Neural cell (in vitro differentiated cells): Measurements from ENCODE around the gene PTPRR. TPM values are rescaled to one million over a fixed set of nuclear protein-coding genes. Genes with fewer than 3 reads are reported as not detected.

Experiments used
- H2AFZ ChIP-seq: fragments of 200-600, 300-800 bp; sonication (generic), shearing (Covaris generic); 2 replicates; pipeline ENCODE4 v1.6.0; 2014; ENCODE audit warnings: low read depth, mild to moderate bottlenecking, antibody characterized with exemption, low read length, moderate library complexity
- H3F3A ChIP-seq: fragments of 200-600 bp; shearing (Covaris generic); 2 replicates; pipeline ENCODE4 v1.6.1; 2016; ENCODE audit warnings: mild to moderate bottlenecking, moderate library complexity, mixed read lengths, antibody characterized with exemption, low read length; ENCODE audit not compliant: insufficient read depth, poor library complexity, severe bottlenecking
- H3K27ac ChIP-seq: fragments of 200-600, 300-800 bp; sonication (generic), shearing (Covaris generic); 2 replicates; pipeline ENCODE4 v1.5.1; 2014; ENCODE audit warnings: mild to moderate bottlenecking, low read length, moderate library complexity
- H3K27me3 ChIP-seq: fragments of 300-800, 200-600 bp; sonication (generic), shearing (Covaris generic); 2 replicates; pipeline ENCODE4 v1.6.0; 2014; ENCODE audit warnings: mild to moderate bottlenecking, low read depth, low read length, moderate library complexity; ENCODE audit not compliant: insufficient read depth
- H3K36me3 ChIP-seq: fragments of 300-800, 200-600 bp; sonication (generic), shearing (Covaris generic); 2 replicates; pipeline ENCODE4 v1.5.1; 2014; ENCODE audit warnings: mild to moderate bottlenecking, antibody characterized with exemption, low read length, moderate library complexity; ENCODE audit not compliant: insufficient read depth
- H3K4me2 ChIP-seq: fragments of 300-800, 200-600 bp; sonication (generic), shearing (Covaris generic); 2 replicates; pipeline ENCODE4 v1.6.0; 2014; ENCODE audit warnings: mild to moderate bottlenecking, low read length
- H3K4me3 ChIP-seq: fragments of 300-800, 200-600 bp; sonication (generic), shearing (Covaris generic); 2 replicates; pipeline ENCODE4 v1.5.1; 2014; ENCODE audit warnings: mild to moderate bottlenecking, low read length, moderate library complexity
- H3K79me2 ChIP-seq: fragments of 200-600 bp; shearing (Covaris generic); replicated peaks from 2 replicates; pipeline ENCODE4 v1.6.0; 2014; ENCODE audit warnings: mild to moderate bottlenecking, low read length, moderate library complexity; ENCODE audit not compliant: insufficient read depth
- H3K9ac ChIP-seq: fragments of 300-800, 200-600 bp; sonication (generic), shearing (Covaris generic); 2 replicates; pipeline ENCODE4 v1.6.1; 2016; ENCODE audit warnings: mild to moderate bottlenecking, low read length, mixed read lengths
- H3K9me2 ChIP-seq: fragments of 200-600 bp; shearing (Covaris generic); 2 replicates; pipeline ENCODE4 v1.6.1; 2016; ENCODE audit warnings: mild to moderate bottlenecking, low read length, mixed read lengths; ENCODE audit not compliant: insufficient read depth
- H3K9me3 ChIP-seq: fragments of 200-600, 300-800 bp; sonication (generic), shearing (Covaris generic); 2 replicates; pipeline ENCODE4 v1.6.1; 2016; ENCODE audit warnings: mild to moderate bottlenecking, mixed run types, low read length, moderate library complexity, mixed read lengths
- H4K20me1 ChIP-seq: fragments of 200-600 bp; shearing (Covaris generic); 2 replicates; pipeline ENCODE4 v1.6.1; 2016; ENCODE audit warnings: mild to moderate bottlenecking, mixed run types; ENCODE audit not compliant: insufficient read depth
- EP300 ChIP-seq: fragments of 450-650 bp; conservative IDR thresholded peaks from 2 replicates; pipeline ENCODE4 v1.6.1; 2014; ENCODE audit warnings: antibody characterized with exemption, mild to moderate bottlenecking, moderate library complexity; ENCODE audit not compliant: poor library complexity, severe bottlenecking
- EZH2 ChIP-seq: fragments of 200-600, 300-800 bp; shearing (Covaris generic), sonication (generic); IDR thresholded peaks from 2 replicates; pipeline ENCODE4 v1.6.1; 2014; ENCODE audit warnings: antibody characterized with exemption, low read length, borderline replicate concordance, mild to moderate bottlenecking; ENCODE audit not compliant: insufficient read depth, poor library complexity, severe bottlenecking
- MXI1 ChIP-seq: fragments of 450-650 bp; conservative IDR thresholded peaks from 2 replicates; pipeline ENCODE4 v1.6.1; 2014; ENCODE audit warnings: antibody characterized with exemption, mild to moderate bottlenecking; ENCODE audit not compliant: poor library complexity, severe bottlenecking
- POLR2AphosphoS5 ChIP-seq: IDR thresholded peaks from 2 replicates; pipeline ENCODE4 v1.6.1; 2012
- RAD21 ChIP-seq: fragments of 450-650 bp; conservative IDR thresholded peaks from 2 replicates; pipeline ENCODE4 v1.6.1; 2014; ENCODE audit warnings: antibody characterized with exemption, mild to moderate bottlenecking, moderate library complexity
- SMC3 ChIP-seq: fragments of 450-650 bp; conservative IDR thresholded peaks from 2 replicates; pipeline ENCODE4 v1.6.1; 2014; ENCODE audit warnings: antibody characterized with exemption, mild to moderate bottlenecking, moderate library complexity; ENCODE audit not compliant: poor library complexity
- TAF1 ChIP-seq: IDR thresholded peaks from 2 replicates; pipeline ENCODE4 v1.6.1; 2012; ENCODE audit warnings: low read depth
- polyA plus RNA-seq: library from polyadenylated mRNA; depleted of rRNA; stranded (reverse); fragments of >200 nt; gene quantifications from 2 replicates; pipeline ENCODE4 v1.2.3, GENCODE V29; 2014
- TF ChIP-seq, protein P1 (sequence below): fragments of 450-650 bp; IDR thresholded peaks from 2 replicates; pipeline ENCODE4 v1.5.1; 2014; ENCODE audit warnings: antibody characterized with exemption, mild to moderate bottlenecking, moderate library complexity; ENCODE audit not compliant: poor library complexity, severe bottlenecking
- TF ChIP-seq, protein P2 (sequence below): IDR thresholded peaks from 2 replicates; pipeline ENCODE4 v1.6.1; 2012; ENCODE audit warnings: borderline replicate concordance

The PTPRR gene
- polyA plus RNA-seq, 1 donor from 2014 or later, result 2.2 TPM

DNA sequence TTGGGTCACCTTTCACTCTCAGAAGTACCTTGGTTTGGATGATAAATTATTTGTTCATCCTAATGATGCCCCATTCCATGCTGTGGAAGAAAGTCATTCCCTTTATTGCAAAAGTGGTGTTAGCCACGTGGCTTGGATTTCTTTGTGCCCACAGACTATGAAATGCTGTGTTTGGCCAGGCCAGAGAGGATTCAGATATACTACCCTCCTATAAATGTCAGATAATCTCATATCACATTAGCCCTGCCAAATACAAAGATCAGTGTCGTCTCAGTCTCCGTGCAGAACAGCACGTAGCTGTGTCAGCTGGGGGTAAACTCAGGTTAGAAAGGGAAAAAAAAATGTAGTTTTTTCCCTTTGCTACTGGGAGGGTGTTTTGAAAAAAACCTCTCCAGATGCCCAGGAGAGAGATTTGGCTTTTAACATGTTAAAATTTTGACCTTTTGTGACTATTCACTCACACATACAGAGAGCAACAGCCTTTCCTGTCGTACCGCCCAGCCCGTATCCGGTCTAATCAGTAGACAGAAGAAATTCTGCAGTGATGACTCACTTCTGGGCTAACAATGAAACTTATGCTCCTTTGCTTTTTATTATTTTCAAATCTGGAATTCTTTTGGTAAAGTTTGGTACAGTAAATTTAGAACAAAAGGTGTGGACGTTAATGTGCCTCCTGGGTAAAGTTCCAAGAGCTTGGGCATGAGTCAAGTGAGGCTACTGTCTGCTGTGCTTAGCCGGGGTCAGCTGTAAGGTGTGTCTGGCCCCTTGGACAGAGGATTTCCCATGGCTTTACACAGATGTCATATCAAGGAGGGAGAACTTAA, 274.8 kb downstream of the PTPRR start:
- no peaks in the 10 kb centered on the region for H4K20me1 ChIP-seq
- no peak overlapping the region for H3K9ac ChIP-seq
- H3K36me3 ChIP-seq, result no peaks in the 10 kb centered on the region
- H3K9me3 ChIP-seq, result no peaks in the 10 kb centered on the region
- H2AFZ ChIP-seq, result no peak overlapping the region
- H3K27me3 ChIP-seq, result no peaks in the 10 kb centered on the region
- H3K27ac ChIP-seq, result no peak overlapping the region
- H3K9me2 ChIP-seq, result no peaks in the 10 kb centered on the region
- TF ChIP-seq MXI1, result no peak
- no peak for TF ChIP-seq RAD21
- TF ChIP-seq, protein P1, sequence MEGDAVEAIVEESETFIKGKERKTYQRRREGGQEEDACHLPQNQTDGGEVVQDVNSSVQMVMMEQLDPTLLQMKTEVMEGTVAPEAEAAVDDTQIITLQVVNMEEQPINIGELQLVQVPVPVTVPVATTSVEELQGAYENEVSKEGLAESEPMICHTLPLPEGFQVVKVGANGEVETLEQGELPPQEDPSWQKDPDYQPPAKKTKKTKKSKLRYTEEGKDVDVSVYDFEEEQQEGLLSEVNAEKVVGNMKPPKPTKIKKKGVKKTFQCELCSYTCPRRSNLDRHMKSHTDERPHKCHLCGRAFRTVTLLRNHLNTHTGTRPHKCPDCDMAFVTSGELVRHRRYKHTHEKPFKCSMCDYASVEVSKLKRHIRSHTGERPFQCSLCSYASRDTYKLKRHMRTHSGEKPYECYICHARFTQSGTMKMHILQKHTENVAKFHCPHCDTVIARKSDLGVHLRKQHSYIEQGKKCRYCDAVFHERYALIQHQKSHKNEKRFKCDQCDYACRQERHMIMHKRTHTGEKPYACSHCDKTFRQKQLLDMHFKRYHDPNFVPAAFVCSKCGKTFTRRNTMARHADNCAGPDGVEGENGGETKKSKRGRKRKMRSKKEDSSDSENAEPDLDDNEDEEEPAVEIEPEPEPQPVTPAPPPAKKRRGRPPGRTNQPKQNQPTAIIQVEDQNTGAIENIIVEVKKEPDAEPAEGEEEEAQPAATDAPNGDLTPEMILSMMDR, result no peak
- no peak for TF ChIP-seq EP300
- TF ChIP-seq, protein P2, sequence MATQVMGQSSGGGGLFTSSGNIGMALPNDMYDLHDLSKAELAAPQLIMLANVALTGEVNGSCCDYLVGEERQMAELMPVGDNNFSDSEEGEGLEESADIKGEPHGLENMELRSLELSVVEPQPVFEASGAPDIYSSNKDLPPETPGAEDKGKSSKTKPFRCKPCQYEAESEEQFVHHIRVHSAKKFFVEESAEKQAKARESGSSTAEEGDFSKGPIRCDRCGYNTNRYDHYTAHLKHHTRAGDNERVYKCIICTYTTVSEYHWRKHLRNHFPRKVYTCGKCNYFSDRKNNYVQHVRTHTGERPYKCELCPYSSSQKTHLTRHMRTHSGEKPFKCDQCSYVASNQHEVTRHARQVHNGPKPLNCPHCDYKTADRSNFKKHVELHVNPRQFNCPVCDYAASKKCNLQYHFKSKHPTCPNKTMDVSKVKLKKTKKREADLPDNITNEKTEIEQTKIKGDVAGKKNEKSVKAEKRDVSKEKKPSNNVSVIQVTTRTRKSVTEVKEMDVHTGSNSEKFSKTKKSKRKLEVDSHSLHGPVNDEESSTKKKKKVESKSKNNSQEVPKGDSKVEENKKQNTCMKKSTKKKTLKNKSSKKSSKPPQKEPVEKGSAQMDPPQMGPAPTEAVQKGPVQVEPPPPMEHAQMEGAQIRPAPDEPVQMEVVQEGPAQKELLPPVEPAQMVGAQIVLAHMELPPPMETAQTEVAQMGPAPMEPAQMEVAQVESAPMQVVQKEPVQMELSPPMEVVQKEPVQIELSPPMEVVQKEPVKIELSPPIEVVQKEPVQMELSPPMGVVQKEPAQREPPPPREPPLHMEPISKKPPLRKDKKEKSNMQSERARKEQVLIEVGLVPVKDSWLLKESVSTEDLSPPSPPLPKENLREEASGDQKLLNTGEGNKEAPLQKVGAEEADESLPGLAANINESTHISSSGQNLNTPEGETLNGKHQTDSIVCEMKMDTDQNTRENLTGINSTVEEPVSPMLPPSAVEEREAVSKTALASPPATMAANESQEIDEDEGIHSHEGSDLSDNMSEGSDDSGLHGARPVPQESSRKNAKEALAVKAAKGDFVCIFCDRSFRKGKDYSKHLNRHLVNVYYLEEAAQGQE, result no peak
- TF ChIP-seq SMC3, result no peak
- TF ChIP-seq TAF1, result no peak
- TF ChIP-seq POLR2AphosphoS5, result no peak
- TF ChIP-seq EZH2, result no peak
- H3K4me2 ChIP-seq, result no peak overlapping the region
- H3K4me3 ChIP-seq, result no peak overlapping the region
- H3K79me2 ChIP-seq, result no peaks in the 10 kb centered on the region
- no peaks in the 10 kb centered on the region for H3F3A ChIP-seq

DNA sequence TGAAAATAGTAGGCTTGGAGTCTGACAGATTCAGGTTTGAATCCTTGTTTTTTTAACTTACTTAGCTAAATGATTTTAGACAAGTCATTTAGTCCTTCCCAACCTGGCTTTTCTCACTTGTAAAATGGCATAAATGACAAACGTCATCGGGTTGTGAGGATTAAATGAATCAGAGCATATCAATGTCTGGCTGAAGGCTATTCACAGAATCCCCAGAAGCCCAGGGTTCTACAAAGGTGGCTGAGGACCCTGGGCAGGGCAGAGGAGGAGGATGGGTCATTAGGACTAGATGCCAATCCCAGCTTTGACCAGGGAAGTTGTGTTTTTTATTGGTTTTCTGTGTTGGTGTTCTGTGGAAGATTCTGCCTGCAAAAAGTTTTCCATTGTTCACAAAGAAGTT, 275.7 kb downstream of the PTPRR start:
- no peak overlapping the region for H2AFZ ChIP-seq
- H3K9me2 ChIP-seq, result no peaks in the 10 kb centered on the region
- H3K9me3 ChIP-seq, result no peaks in the 10 kb centered on the region
- no peak overlapping the region for H3K27ac ChIP-seq
- H3F3A ChIP-seq, result no peaks in the 10 kb centered on the region
- H4K20me1 ChIP-seq, result no peaks in the 10 kb centered on the region
- no peak for TF ChIP-seq TAF1
- no peak for TF ChIP-seq EZH2
- no peak for TF ChIP-seq MXI1
- no peak for TF ChIP-seq POLR2AphosphoS5
- TF ChIP-seq RAD21, result no peak
- TF ChIP-seq, protein P2, result no peak
- TF ChIP-seq, protein P1, result no peak
- no peak for TF ChIP-seq SMC3
- TF ChIP-seq EP300, result no peak
- H3K9ac ChIP-seq, result no peak overlapping the region
- H3K27me3 ChIP-seq, result no peaks in the 10 kb centered on the region
- no peaks in the 10 kb centered on the region for H3K79me2 ChIP-seq
- no peak overlapping the region for H3K4me2 ChIP-seq
- H3K4me3 ChIP-seq, result no peak overlapping the region
- H3K36me3 ChIP-seq, result no peaks in the 10 kb centered on the region
